ENCODE measurements around the gene TRIM72. TPM values are rescaled to one million over a fixed set of nuclear protein-coding genes. Genes with fewer than 3 reads are reported as not detected.

TRIM72 gene
- total and polyA plus RNA-seq, 9 of the 15 experiments (the other 6 are each of a cell fraction or from before 2014, with no cell fraction given), result under 0.01 TPM; not detected in 8

DNA sequence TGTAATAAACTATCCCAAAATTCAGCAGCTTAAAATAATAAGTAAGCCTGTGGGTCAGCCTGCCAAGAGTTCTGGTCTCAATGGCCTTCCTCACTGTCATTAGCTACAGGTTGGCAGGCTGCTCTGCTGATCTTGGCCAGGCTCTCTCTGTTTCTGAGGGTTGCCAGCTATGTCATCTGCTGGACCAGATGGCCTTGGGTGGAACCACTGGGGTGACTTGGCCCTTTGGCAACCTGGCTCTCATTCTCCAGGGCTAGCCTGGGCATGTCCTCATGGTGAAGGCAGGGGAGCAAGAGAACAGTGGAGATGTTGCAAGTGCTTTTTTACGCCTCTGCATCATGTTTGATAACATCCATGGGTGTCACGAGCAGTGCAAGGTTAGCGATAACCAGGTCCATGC, 59.8 kb downstream of the TRIM72 start:
- Histone ChIP-seq H3K4me1 (replicated peaks in 1 of 2; ENCODE audit: control insufficient read depth in 2 of 2, insufficient read depth in 2 of 2, low read length in 2 of 2) (no peaks in the 10 kb centered on the region; a peak in 1 of 5 replicates), H3K27me3 (ENCODE audit: control insufficient read depth in 2 of 2, insufficient read depth in 2 of 2, low read length in 2 of 2) (peaks cover 23 to 48% of the 10 kb centered on the region in 2 experiments), H2AFZ (ENCODE audit: low read depth, low read length) (no peak overlapping the region), H4K20me1 (replicated peaks; ENCODE audit: control insufficient read depth, insufficient read depth, low read length) (no peaks in the 10 kb centered on the region), H3K27ac (ENCODE audit: extremely low read depth, low read depth, low read length) (no peak overlapping the region), H3K4me3 (no peak overlapping the region), H3K9me3 (replicated peaks; ENCODE audit: control insufficient read depth, insufficient read depth, low read depth, low read length) (no peaks in the 10 kb centered on the region), H3K36me3 (ENCODE audit: control insufficient read depth, insufficient read depth, low read length) (no peaks in the 10 kb centered on the region), H3K9me1 (ENCODE audit: control insufficient read depth, insufficient read depth, low read length) (no peaks in the 10 kb centered on the region), H3K9ac (ENCODE audit: insufficient read depth in 1 of 2, low read depth in 2 of 2, low read length in 2 of 2) (no peak overlapping the region), H3K79me2 (ENCODE audit: control insufficient read depth, insufficient read depth, low read length) (no peaks in the 10 kb centered on the region), H3K4me2 (ENCODE audit: insufficient read depth, low read length) (no peak overlapping the region)
- ChIA-PET POLR2A (interaction anchor here (0.6 to 0.7 kb wide), 3 partner anchors 15 to 20 kb away, joined by 3 to 4 read pairs (median 4); no protein-coding TSS in a partner anchor), CTCF (ENCODE audit: low intra/inter-chr PET ratio) (no interaction called here)
- DNase-seq (ENCODE audit: extremely low read depth in 1 of 4, low spot score in 3 of 4) (peak in 1 of 4 experiments; percentile 2), ATAC-seq (no peak), FAIRE-seq (no peak)
- WGBS (ENCODE audit: insufficient coverage, low coverage, missing lambda C conversion rate), result 16% methylated on average over 3 of the region's 3 CpGs
- BruUV-seq (replicated peaks), result no TSS peak
- intact Hi-C loops (cut with micrococcal nuclease), result no loop called here
- in situ Hi-C loops (cut with MboI), result no loop called here
- no peak for TF ChIP-seq TAF15 (IDR thresholded peaks at IDR 0.05; ENCODE audit: low read depth, low read length)
- TF ChIP-seq GABPA (tag; conservative IDR thresholded peaks at IDR 0.05; ENCODE audit: low read depth), result no peak
- TF ChIP-seq ZKSCAN3 (CRISPR knock-in tag; IDR thresholded peaks at IDR 0.05), result no peak
- no peak for TF ChIP-seq SIN3A (IDR thresholded peaks at IDR 0.05; ENCODE audit: borderline replicate concordance in 2 of 2, control insufficient read depth in 1 of 2, low read depth in 2 of 2, low read length in 2 of 2)
- TF ChIP-seq ESRRA (IDR thresholded peaks at IDR 0.05; ENCODE audit: borderline replicate concordance, low read depth), result no peak
- TF ChIP-seq ZMIZ1 (IDR thresholded peaks at IDR 0.05; ENCODE audit: low read depth in 2 of 2, low read length in 2 of 2), result no peak
- TF ChIP-seq PYGO2 (tag; IDR thresholded peaks at IDR 0.05), result no peak
- TF ChIP-seq ZFP1 (CRISPR knock-in tag; IDR thresholded peaks at IDR 0.05), result no peak
- TF ChIP-seq TOE1 (IDR thresholded peaks at IDR 0.05; ENCODE audit: borderline replicate concordance), result no peak
- no peak for TF ChIP-seq TOE1 (CRISPR knock-in tag; IDR thresholded peaks at IDR 0.05; ENCODE audit: borderline replicate concordance, low read depth)
- TF ChIP-seq TGIF2 (CRISPR knock-in tag; IDR thresholded peaks at IDR 0.05), result no peak
- no peak for TF ChIP-seq SMARCB1 (IDR thresholded peaks at IDR 0.05; ENCODE audit: insufficient read length, low read depth)
- TF ChIP-seq ZNF232 (CRISPR knock-in tag; IDR thresholded peaks at IDR 0.05), result no peak
- TF ChIP-seq, protein P1, sequence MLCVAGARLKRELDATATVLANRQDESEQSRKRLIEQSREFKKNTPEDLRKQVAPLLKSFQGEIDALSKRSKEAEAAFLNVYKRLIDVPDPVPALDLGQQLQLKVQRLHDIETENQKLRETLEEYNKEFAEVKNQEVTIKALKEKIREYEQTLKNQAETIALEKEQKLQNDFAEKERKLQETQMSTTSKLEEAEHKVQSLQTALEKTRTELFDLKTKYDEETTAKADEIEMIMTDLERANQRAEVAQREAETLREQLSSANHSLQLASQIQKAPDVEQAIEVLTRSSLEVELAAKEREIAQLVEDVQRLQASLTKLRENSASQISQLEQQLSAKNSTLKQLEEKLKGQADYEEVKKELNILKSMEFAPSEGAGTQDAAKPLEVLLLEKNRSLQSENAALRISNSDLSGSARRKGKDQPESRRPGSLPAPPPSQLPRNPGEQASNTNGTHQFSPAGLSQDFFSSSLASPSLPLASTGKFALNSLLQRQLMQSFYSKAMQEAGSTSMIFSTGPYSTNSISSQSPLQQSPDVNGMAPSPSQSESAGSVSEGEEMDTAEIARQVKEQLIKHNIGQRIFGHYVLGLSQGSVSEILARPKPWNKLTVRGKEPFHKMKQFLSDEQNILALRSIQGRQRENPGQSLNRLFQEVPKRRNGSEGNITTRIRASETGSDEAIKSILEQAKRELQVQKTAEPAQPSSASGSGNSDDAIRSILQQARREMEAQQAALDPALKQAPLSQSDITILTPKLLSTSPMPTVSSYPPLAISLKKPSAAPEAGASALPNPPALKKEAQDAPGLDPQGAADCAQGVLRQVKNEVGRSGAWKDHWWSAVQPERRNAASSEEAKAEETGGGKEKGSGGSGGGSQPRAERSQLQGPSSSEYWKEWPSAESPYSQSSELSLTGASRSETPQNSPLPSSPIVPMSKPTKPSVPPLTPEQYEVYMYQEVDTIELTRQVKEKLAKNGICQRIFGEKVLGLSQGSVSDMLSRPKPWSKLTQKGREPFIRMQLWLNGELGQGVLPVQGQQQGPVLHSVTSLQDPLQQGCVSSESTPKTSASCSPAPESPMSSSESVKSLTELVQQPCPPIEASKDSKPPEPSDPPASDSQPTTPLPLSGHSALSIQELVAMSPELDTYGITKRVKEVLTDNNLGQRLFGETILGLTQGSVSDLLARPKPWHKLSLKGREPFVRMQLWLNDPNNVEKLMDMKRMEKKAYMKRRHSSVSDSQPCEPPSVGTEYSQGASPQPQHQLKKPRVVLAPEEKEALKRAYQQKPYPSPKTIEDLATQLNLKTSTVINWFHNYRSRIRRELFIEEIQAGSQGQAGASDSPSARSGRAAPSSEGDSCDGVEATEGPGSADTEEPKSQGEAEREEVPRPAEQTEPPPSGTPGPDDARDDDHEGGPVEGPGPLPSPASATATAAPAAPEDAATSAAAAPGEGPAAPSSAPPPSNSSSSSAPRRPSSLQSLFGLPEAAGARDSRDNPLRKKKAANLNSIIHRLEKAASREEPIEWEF (CRISPR knock-in tag; IDR thresholded peaks at IDR 0.05), result no peak
- TF ChIP-seq SMARCC2 (IDR thresholded peaks at IDR 0.05; ENCODE audit: low read depth), result no peak

Data from K562 (cell line).